AG09319 (cell line): Measurements from ENCODE around the gene ARMH3.
A peak's percentile ranks its signal among the peaks of the same experiment; 100 is the strongest.

ENCODE experiments used
- DNase-seq: peaks from one replicate; pipeline ENCODE4 v3.0.0-alpha.2; 2010; ENCODE audit warnings: low read depth; ENCODE audit errors: extremely low read depth
- CTCF ChIP-seq: IDR thresholded peaks from 2 replicates; pipeline ENCODE4 v1.5.1; 2011; ENCODE audit warnings: low read depth, mild to moderate bottlenecking, inconsistent platforms, low read length, moderate library complexity

Gene ARMH3

GRCh38 chr10:101817337-101818118 lies 238.4 kb downstream of the ARMH3 start:
- DNase-seq, result peak; percentile 92
- TF ChIP-seq CTCF, result no peak

GRCh38 chr10:101816913-101817336 lies 239.0 kb downstream of the ARMH3 start:
- no peak for DNase-seq
- TF ChIP-seq CTCF, result no peak

GRCh38 chr10:101816376-101816775 lies 239.6 kb downstream of the ARMH3 start:
- TF ChIP-seq CTCF, result no peak
- DNase-seq, result no peak

- DNase-seq, result no peak
- TF ChIP-seq CTCF, result no peak
Measured at GRCh38 chr10:101814466-101815071, 241.4 kb downstream of the ARMH3 start.

- no peak for TF ChIP-seq CTCF
- no peak for DNase-seq
Measured at GRCh38 chr10:101812606-101813005, 243.4 kb downstream of the ARMH3 start.

GRCh38 chr10:101807158-101807557 lies 248.8 kb downstream of the ARMH3 start:
- no peak for TF ChIP-seq CTCF
- no peak for DNase-seq

GRCh38 chr10:101803511-101803910 lies 252.5 kb downstream of the ARMH3 start:
- DNase-seq, result no peak
- no peak for TF ChIP-seq CTCF
